Suppressor macrophage treated with lipopolysaccharide for 1 hour (primary cell): ENCODE measurements around the gene CFAP97D1.
"Not testable (repeated sequence)": the region's sequence is repeated elsewhere in the genome, so short reads cannot be mapped to it uniquely, and the experiment has no call there.

Experiments
- DNase-seq, 3 donors: peaks; one replicate each; pipeline ENCODE4 v3.0.0-alpha.2; 2020 to 2022

CFAP97D1 gene

GRCh38 chr17:43768943-43769342 lies 11.3 kb upstream of the CFAP97D1 start:
- no peak for DNase-seq

DNA sequence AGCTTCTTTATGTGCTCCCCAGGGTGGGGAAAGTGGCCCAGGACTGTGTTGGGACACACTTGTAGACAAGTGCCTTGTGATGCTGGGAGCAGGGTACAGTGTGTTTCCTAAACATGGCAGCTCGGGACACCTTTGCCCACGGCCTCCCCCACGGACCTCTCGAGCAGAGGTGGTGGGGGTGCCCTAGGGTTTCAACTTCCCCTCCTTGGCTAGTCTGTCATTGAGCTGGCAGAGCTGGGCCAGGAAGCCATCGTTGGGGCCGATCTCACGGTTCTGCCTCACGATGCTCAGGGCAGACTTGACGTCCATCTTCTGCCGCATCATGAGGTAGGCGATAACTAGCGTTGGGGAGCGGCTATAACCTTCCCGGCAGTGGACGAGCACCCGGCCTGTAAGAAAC lies 10.8 kb upstream of the CFAP97D1 start:
- peak in 1 of 3 donors; percentile 56 for DNase-seq

DNA sequence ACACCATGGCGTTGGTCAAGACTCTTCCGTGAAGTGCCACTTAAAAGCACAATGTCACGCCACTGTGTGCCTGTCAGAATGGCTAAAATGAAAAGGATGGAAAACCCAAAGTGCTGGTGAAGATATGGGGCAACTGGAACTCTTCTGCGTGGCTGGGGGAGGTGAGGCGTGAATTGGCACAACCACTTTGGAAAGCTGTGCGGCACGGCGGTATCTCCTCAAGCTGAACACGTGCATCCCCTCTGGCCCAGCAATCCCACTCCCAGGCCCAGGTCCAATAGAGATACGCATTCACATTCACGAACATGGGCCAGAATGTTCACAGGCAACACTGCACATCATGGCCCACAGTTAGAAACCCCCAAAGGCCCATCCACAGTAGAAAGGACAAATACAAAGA lies 10.4 kb upstream of the CFAP97D1 start:
- DNase-seq: no peak

GRCh38 chr17:43770957-43771356 lies 9.3 kb upstream of the CFAP97D1 start:
- no peak for DNase-seq

DNA sequence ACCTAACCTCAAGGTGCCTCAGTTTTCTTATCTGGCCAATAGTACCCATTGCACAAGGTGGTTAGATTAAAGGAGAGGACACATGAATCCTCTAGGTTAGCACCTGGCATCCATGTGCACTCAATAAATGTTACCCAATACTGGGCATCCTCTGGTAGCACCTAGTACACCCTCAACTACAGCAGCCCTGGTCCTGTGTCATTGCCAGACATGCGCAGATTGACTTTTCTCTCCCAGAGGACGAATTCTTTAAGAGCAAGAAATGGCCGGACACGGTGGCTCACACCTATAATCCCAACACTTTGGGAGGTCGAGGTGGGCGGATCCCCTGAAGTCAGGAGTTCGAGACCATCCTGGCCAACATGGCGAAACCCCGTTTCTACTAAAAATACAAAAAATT lies 8.8 kb upstream of the CFAP97D1 start:
- DNase-seq: no peak

DNA sequence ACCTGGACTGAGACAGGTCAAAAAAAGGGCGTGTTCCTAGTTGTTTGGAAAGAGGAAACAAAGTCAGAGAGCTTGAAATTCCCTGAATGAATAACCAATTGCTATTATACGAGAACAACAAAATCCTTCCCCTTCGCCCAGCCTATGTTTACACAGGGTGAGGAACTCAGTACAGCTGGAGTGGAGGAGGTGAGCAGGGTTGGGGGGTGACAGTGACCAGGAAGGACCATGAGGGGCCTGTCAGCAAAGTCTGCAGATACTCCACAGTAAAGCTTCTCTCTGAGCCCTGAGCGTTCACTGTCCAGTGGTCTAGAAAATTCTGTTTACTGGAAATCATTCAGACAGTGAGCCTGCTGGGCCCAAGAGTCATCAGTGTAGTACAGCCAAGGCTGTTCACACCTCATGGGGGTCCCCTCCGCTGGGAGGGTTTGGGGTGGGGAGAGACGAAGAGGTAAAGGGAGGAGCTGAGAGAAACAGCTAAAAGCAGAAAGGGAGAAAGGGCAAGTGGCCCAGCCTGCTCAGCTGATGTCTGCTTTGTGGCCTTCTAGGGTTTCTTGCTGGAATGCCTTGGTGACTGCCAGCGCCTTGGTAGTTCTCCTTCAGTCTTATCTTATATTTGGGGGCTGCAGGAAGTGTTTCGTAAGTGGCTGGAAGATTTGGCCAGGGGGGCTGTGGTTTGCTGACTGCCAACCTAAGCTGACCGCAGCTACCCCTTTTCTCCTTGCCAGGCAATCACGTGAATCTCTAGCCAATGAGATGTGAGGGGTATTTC lies 7.2 kb upstream of the CFAP97D1 start:
- peak; percentile 49 to 68 (median 53) for DNase-seq

GRCh38 chr17:43774304-43775250 lies 5.7 kb upstream of the CFAP97D1 start:
- no peak for DNase-seq

- peak; percentile 95 to 96 (median 96) for DNase-seq
These were observed 1.7 kb upstream of the CFAP97D1 start, which contains the start of gene DUSP3 for GRCh38 chr17:43778337-43779144. TSS of gene DUSP3 (minus strand) at chr17:43778977. CDS start at chr17:43778924, 53 bp downstream.

DNA sequence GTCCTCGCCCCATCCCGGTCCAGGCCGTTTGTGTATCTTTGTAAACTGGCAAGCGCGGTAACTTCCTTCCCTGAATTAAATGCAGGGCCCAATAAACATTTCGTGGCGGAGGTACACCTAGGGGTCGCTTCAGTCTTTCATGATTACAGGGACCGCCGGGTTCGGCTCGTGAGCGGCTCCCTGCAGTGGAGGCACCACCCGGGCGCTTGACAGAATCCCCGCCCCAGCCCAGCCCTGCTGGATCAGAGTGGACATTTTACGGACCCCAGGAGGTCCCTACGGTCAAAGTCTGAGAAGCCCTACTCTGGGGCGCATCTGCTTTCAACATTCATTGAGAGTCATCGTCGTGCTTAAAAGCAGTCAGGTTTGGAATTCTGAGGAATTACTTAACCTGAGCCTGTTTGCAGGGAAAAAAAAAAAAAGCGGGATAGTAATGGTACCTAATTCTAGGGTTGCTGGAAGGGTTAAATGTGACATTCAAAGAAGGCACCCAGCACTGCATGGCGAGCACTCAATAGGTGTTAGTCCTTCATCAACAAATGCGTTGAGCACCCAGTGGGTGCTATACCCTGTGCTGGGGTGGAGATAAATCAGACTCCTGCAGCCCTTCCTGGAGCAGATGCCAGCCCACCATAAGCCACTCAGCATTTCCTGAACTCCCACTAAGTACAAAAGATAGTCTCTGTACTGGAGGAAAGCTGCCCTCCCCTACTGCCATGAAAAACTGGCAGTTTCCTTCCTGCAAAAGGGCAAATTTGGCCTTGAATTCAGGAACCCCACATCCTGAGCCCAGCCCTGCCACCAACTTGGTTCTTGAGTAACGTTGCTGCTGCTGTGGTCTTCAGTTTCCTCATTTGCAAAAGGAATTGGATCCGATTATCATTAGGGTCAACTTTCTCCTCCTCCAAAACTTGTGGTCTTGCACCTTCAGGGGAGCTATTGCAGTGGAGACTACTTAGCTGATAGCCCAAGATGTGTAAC lies 800 bp upstream of the CFAP97D1 start:
- DNase-seq: peak; percentile 50 to 61 (median 55)

DNA sequence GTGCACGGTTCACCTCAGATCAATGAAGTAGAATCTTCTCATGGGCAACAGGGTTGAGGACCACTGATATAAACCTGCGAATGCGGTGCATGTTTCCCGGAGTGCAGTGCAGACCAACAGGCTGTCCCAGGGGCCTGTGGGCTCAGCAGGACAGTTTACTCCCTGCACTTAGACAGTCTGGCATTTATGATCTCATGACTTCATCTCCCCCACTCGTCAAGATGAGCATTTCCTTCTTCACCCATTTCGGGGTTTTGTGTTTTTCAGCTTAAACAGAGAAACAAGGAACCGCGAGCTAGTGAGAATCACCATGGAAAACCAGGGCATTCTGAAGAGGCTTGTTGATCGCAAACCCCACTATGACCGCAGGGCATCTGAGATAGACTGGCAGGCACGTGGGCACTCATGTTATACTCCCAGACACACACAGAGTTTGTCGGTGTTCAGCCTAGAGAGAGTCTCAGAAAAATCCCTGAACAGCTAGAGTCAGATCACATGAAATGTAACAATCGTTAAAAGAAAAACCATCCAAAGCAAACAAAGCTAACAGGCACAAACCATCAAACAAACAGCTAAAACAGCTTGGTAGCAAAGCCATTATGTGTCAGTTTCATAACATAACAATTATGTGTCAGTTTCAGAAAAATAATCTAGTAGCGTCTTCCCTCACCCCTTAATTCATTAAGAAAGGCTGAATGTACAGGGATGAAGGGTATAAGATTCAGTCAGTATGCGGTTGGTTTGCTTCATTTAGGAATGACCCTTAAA lies 2.9 kb downstream of the CFAP97D1 start:
- DNase-seq: peak; percentile 31 to 57 (median 49)

GRCh38 chr17:43784068-43784467 lies 3.8 kb downstream of the CFAP97D1 start:
- DNase-seq: peak; percentile 47 to 65 (median 64)

GRCh38 chr17:43784628-43785101 lies 4.4 kb downstream of the CFAP97D1 start:
- peak; percentile 52 to 67 (median 54) for DNase-seq

GRCh38 chr17:43787728-43788127 lies 7.5 kb downstream of the CFAP97D1 start:
- DNase-seq: peak; percentile 72 to 84 (median 82)

DNA sequence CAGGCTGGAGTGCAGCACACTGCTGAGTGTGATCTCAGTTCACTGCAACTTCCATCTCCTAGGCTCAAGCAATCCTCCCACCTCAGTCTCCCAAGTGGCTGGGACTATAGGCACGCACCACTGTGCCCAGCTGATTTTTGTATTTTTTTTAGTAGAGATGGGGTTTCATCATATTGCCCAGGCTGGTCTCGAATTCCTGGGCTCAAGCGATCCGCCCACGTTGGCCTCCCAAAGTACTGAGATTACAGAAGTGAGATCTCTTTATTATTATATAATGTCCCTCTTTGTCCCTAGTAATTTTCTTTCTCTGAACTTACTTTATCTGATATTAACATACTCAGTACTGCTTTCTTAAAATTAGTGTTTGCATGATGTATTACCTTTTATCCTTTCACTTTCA lies 8.3 kb downstream of the CFAP97D1 start:
- no peak for DNase-seq

DNA sequence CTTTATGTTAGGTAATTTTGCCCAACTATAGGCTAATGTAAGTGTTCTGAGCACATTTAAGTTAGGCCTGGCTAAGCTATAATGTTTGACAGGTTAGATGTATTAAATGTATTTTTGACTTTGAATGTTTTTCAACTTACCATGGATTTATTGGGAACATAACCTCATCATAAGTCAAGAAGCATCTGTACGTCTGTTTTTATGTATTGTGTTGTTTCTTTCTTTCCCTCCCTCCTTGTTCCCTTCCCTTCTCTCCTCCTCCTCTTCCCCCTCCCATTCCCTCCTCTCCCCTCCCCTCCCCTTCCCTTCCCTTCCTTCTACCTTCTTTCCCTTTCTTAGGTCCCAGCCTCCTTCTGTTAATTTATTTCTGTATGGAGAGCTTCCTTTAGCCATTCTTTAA lies 9.2 kb downstream of the CFAP97D1 start:
- DNase-seq: no peak

- DNase-seq: no peak
These were observed 10.2 kb downstream of the CFAP97D1 start for GRCh38 chr17:43790311-43790940.

GRCh38 chr17:43791589-43791988 lies 11.4 kb downstream of the CFAP97D1 start:
- DNase-seq: no peak

- not testable (repeated sequence) for DNase-seq
These were observed 12.4 kb downstream of the CFAP97D1 start for GRCh38 chr17:43792668-43793067.

DNA sequence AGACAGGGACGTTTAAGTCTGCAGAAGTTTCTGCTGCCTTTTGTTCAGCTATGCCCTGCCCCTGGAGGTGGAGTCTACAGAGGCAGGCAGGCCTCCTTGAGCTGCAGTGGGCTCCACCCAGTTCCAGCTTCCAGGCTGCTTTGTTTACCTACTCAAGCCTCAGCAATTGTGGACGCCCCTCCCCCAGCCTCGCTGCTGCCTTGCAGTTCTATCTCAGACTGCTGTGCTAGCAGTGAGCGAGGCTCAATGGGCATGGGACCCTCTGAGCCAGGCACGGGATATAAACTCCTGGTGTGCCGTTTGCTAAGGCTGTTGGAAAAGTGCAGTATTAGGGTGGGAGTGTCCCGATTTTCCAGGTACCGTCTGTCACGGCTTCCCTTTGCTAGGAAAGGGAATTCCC lies 17.8 kb downstream of the CFAP97D1 start:
- DNase-seq: not testable (repeated sequence)

GRCh38 chr17:43799047-43799446 lies 18.8 kb downstream of the CFAP97D1 start:
- DNase-seq: no peak
